DMS79 treated with DMSO at 0.1 percent for 48 hours (cell line): Measurements from ENCODE around the gene SH2D7.

Experiments
- DNase-seq: peaks from one replicate; lab custom pipeline; 2025; lab: John Stamatoyannopoulos, UW

Gene SH2D7

GRCh38 chr15:78060232-78060631 is 32.1 kb upstream of the SH2D7 start:
- DNase-seq: no peak

DNA sequence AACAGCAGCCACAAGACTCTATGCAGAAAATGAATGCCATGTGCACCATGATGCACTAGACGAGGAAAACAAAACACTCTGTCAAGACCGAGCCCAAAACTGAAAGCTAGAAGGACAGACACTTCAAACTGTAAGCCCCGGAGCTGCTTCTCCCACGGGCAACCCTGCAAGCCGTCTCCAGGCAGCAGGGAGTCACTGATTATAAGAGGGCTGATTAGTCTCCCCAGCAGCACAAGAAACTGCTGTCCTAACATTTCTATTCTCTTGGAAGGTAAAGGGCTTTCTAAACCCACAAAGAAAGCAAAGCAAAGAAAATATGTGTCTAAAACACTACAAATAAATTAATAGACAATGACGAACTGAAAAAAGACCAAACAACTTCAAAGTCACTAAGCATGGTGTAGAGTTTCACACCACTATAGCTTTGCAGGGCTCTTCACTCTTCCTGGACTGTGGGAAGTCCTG is 30.4 kb upstream of the SH2D7 start:
- peak; percentile 71 for DNase-seq

GRCh38 chr15:78063217-78063616 is 29.1 kb upstream of the SH2D7 start:
- no peak for DNase-seq

DNA sequence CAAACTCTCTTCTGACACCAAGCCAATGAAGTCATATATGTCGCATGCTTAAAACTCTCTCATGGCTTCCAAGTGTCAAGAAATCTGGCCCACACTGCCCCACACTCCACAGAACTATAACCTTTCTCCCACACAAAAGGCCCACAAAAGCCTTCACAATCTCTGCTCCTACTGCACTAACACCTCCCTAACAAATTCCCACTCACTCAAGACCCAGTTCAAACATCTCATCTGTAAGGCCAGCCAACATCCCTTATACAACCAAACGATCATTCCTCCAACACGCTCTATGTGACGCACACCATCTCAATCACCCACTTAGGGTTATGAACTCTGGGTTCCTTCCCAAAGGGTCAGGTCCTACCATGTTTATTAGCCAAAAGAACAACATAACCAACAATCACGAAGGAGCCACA is 28.4 kb upstream of the SH2D7 start:
- no peak for DNase-seq

DNA sequence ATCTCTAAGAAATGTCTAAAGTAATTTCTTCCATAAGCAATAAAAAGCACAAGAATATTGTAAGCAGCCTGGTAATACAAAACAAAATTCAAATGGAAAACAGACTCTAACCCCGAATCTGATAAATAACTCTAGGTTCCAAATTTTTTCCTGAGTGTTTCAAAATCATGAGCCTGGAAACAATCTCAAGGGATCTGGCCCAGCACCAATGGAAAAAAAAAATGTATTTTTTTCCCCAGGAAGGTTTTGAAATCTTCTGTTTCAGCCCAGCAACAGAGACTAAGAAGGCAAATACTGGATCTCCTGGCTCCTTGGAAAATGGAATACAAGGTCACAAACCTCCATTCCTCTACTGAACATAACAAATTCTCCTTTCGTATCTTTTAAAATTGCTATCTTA is 27.8 kb upstream of the SH2D7 start:
- DNase-seq: no peak

DNA sequence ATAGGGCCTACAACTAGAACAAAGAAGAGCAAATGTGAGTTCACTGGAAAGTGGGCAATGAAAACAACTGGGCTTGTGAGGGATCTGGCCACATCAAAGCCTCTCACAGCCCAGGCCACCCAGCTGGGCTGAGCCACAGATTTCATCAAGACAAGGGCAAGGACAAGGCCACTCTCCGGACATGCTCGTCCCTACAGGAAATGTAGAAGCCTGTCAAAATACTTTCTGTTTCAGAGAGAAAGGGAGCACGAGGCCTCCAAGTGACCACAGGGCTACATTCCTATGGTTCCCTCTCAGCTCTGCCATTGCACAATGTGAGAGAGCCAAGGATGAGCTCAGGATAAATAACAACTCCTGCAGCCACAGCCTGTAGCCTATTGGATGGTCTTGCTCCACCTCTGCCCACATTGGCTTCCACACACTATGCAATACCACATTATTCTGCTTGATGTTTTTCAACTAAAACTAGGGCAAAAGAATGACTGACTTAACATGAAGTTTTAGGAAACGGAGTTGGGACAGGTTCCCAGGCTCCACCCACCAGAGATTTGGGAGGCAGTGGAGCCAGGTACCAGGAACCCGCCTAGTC is 27.0 kb upstream of the SH2D7 start:
- no peak for DNase-seq

GRCh38 chr15:78065973-78066946 is 26.1 kb upstream of the SH2D7 start:
- DNase-seq: no peak

GRCh38 chr15:78067328-78068228 is 24.8 kb upstream of the SH2D7 start:
- DNase-seq: peak; percentile 4

DNA sequence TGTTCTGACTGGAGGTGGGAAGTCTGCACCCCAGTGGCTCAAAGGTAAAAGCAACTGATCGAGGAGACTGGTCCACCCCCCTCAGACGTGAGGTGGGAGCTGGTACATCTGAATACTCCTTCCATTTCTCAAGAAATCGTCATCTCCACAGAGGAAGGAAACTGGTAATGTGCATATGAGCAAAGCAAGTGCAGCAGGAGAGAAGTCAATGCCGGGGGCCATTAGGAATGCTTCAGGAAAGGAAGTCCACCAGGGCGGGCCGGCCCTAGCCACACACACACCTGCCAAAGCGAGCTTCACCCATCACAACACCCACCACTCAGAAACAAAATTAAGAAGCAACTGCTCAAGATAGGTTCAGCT is 23.3 kb upstream of the SH2D7 start:
- DNase-seq: no peak

DNA sequence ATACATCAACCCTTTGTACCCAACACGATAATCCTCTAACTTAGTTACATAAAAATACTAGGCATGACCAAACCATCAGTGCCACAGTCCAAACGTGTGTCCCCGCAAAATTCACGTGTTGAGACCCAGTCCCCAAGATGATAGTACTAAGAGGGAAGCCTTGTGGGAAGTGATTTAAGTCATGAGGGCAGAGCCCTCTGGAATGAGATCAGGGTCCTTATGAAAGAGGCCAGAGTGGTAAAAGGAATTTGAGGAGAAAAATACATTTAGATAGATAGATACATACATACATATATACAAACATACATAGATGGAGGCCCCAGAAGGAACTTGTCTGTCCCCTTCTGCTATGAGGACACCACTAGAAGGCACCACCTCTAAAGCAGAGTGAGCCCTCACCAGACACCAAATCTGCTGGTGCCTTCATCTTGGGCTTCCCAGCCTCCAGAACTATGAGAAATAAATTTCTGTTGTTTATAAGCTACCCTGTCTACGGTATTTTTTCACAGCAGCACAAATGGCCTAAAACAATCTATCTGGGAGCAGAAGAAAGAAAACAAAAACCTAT is 22.8 kb upstream of the SH2D7 start:
- DNase-seq: no peak

GRCh38 chr15:78070049-78070700 is 22.2 kb upstream of the SH2D7 start:
- DNase-seq: no peak

DNA sequence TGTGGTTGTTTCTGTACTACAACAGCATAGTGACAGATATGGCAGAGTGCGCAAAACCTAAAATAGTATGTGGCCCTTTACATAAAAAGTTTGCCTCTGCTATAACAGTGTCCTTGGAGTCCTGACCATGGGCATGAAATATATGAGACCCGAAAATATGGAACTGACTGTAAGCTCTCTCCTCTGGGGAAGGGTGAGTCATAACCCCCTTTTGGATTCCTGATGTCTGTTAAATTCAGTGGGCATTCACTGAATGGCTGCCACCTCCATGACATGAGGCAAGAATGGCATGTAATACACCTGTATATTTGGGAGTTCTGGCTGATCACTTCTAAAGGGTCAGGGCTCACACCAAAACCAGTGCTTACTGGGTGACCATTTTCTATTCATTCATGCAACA is 21.0 kb upstream of the SH2D7 start:
- DNase-seq: no peak

DNA sequence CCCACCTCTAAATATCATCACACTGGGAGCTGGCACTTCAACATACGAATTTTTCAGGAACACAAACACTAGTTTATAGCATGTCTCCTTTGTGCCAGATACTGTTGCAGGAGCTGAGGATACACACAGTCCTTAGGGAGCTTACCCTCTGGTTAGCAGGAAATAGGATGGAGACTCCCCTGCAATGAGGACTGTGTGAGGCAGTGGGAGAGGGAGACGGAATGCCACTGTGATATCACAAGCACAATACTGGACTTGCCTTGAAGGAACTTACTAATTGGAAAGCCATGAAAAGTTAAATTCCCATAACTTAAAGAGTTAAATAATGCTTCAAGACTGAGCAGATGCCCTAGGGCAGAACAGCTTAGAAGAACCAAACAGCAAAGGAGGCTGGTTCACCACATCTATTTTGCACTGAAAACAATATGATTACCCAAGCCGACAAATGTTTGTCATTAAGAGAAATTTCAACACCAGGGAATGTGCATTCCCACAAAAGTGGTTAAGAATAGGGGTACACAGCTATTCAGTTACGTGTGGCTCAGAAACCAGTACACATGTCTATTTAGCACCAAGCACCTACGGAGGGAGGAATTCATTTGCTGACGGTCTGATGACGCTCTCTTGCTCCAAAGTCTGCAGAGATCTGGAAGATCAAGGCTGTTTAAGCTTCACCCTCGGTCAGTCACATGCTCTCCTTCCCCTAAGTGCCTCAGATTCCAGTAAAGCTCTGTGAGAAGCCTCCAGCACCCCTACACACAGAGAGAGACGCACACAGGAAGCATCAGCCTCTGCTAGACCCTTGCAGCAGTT is 20.1 kb upstream of the SH2D7 start:
- no peak for DNase-seq

DNA sequence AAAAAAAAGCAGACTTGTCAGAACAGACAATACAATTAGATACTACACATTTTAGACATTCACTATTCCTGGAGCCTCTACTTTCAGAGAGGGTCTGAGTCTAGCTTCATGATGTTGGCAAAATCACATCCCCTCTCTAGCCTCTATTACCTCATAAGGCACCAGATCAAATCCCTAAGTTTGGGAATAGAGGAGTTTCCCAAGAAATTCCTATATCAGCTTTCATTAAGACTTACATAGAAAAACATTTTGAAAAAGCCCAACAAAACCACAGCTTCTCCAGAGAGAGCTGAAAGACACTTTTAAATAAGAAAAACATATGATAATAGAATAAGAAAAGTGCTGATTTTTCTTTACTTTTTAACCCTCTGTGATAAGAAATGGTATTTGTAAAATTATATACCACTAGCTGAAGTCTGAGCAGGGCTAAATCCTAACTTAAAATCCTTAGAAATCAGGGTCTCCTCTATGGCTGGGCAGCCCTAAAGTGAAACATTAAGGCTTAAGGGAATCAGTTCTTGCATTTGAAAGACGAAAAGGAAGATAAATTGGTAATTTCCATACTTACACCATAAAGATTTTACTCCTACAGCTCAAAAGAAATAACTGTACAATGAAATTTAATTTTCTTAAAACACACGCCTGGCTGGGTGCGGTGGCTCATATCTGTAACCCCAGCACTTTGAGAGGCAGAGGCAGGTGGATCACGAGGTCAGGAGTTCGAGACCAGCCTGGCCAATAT is 19.1 kb upstream of the SH2D7 start:
- DNase-seq: no peak

DNA sequence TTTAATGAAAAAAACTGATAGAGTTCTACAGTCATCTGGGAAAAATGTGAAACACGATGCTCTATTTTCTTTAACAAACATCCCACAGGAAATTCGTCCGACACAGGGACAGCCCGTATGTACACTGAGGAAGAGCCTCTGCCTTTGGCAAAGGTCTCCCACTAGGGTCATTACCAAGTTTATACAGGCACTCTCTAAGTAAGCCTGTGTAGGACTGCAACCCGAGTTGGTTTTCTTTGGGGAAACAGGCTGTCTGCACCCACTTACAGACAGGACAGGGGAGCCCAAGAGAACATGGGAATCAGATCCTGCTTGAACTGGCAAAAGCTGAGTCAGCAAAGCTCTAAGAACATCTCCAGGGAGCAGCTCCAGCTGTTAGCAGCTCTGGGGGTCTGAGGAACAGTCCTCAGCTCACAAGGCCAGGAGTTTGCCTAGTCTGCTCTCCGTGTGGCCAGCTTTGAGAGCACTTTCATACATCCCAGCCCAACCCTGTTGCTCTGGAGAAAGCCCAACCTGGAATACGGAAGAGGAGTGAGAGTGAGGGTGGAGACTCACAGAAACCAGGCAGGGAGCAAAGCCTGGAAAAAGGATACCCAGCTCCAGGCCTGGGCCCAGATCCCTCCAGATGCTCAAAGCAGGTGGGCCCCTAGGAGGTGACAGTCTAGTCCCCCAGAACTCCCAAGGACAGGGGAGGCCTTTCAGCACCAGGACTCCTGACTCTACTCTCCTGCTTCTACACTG is 16.7 kb upstream of the SH2D7 start:
- DNase-seq: peak; percentile 43

DNA sequence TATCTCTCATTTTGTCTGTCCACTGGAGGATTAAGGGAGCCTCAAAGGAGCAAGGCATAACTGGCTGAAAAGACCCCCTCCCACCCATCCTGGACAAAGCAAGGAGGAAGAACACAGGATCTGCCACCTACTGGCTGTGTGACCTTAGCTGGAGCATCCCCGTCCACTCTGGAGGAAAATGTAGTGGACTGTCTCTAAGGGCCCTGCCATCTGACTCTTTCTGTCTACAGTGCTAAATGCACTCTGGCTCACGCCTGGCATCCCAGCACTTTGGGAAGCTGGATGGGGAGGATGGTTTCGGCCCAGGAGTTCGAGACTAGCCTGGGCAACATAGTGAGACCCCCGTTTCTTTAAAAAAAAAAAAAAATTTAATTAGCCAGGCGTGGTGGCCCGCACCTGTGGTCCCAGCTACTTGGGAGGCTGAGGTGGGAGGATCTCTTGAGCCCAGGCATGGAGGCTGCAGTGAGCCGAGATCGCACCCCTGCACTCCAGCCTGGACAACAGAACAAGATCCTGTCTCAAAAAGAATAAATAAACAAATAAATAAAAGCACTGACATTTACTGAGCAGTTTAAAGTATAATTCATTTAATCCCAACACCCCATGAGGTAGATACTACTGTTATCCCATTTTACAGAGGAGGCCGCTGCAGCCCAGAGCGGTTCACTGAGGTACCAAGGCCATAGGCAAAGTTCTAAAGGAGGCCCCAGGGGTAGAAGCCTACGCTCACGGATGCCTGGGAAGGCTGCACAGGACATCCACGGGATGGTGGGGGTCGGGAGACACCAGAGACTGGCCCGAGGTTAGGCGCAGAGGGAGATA is 15.9 kb upstream of the SH2D7 start:
- DNase-seq: no peak

- DNase-seq: peak; percentile 4
These were observed 15.1 kb upstream of the SH2D7 start, which contains the start of gene TBC1D2B for GRCh38 chr15:78077053-78077870. TSS of gene TBC1D2B (minus strand) at chr15:78077711. CDS start at chr15:78077652, 59 bp downstream.
